NCI-H748 (cell line): ENCODE data around the gene HEXA.
"Not testable (repeated sequence)": the region's sequence is repeated elsewhere in the genome, so short reads cannot be mapped to it uniquely, and the experiment has no call there.

Experiments used
- DNase-seq: peaks from one replicate; lab custom pipeline; 2025; ENCODE audit not compliant: unreplicated experiment; lab: John Stamatoyannopoulos, UW

HEXA gene

GRCh38 chr15:72375846-72376581 is at the start of gene HEXA:
Gene HEXA (minus strand): TSS chr15:72376014. CDS start chr15:72375972, 42 bp downstream.
- DNase-seq = peak; percentile 95

DNA sequence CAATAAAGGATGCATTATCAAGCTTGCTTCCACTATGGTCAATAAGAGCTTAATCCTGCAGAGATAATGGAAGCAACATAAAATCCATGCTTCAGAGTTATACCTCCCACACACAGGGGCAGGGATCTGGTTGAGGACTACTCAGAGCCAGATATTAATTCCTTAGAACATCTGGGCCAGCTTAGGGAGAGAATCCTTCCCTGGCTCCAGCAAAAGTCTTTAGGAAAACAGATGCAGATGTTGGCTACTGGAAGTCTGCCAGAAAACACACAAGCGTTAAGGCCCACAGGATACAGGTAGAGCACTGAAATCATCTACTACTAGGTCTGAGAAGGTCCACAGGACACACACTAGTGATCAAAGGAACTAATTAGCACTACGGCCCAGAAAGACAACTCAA is 47.4 kb upstream of the HEXA start:
- no peak for DNase-seq

DNA sequence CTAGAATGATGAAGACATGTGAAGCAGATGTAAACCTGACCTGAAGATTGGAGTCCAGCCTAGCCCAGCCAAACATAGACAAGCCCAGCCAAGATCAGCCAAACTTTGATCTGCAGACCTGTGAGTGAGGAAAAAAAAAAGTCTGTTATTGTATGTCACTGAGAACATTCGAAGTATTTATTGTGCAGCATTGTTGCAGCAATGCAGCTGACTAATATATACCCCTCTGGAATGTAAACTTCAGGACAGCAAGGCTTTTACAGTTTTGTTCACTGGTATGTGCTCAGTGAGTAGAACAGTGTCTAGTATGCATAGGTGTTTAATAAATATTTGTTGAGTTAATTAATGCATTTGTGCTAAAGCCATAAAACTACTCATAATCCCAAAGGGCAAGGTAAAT is 45.7 kb upstream of the HEXA start:
- DNase-seq = no peak

DNA sequence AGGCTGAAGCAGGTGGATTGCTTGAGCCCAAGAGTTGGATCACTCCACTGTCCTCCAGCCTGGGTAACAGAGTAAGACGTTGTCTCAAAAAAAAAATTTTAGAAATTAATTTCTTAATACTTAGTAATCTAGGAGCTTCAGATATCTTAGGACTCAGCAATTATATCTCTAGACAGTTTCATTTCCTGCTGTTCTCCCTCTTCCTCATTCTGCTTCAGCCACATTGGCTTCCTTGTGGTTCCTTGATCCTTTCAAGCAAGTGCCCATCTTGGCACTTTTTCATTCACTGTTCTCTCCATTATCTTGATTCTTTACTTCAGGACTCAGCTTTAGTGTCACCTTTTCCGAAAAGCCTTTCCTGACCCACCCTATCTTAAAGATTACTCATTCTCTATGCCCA is 44.8 kb upstream of the HEXA start:
- no peak for DNase-seq

DNA sequence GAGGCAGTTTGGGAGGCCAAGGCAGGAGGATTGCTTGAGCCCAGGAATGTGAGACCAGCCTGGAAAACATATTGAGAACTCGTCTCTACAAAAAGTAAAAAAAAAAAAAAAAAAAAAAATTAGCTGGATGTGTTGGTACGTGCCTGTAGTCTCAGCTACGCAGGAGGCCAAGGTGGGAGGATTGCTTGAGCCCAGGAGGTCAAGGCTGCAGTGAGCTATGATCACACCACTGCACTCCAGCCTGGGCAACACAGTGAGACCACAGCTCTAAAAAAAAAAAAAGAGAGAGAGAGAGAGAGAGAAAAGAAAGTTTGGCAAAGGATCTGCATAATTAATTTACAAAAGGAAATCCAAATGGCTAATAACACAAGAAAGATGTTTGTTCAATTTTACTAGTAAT is 44.0 kb upstream of the HEXA start:
- DNase-seq = not testable (repeated sequence)

- DNase-seq = no peak
Observed at GRCh38 chr15:72415304-72415703, 39.5 kb upstream of the HEXA start.

GRCh38 chr15:72413337-72413736 is 37.5 kb upstream of the HEXA start:
- DNase-seq = not testable (repeated sequence)

DNA sequence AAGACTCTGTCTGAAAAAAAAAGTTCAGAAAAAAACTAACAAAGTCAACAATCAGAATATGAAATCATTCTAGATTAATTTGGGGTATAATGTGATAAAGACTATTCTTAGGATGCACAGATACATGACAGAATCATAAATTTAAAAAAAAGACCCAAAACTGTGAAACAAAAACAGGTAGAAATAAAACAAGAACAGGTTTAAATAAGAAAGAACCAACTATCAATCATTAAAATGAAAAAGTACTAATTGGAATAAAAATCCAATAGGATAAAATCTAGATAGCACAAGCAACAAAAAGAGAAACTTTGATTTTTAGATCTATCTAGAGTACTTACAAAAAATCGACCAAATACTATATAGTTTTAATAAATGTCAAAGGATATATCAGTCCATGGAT is 35.7 kb upstream of the HEXA start:
- no peak for DNase-seq

DNA sequence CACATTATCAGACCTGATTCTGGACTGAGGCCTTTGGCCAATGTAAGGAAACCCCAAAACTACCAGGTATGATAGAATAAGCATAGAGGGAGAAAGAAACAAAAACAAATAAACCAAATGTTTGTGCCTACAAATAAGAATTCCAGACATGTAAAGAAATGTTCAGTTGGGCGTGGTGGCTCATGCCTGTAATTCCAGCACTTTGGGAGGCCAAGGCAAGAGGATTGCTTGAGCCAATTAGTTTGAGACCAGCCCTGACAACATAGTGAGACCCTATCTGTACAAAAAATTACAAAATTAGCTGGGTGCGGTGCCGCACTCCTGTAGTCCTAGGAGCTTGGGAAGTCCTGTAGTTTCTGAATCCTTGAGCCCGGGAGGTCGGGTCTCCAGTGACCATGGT is 35.3 kb upstream of the HEXA start:
- no peak for DNase-seq

DNA sequence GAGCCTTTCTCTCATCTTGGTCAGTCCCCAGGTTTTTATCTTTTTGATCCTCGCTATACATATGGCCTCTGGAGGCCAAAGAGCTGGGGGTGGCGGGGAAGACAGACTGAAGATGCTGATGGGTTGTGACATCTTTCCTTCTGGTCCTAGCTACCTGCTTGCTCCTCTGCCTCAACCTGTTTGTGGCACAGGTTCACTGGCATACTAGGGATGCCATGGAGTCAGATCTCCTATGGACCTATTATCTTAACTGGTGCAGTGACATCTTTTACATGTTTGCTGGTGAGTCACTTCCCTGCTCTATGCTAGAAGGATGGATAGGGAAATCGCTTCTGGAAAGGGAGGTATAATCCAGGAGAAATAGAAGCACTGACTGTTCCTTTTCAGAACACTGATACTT is 31.1 kb upstream of the HEXA start:
- DNase-seq = no peak

- DNase-seq = no peak
Observed at GRCh38 chr15:72404841-72405240, 29.0 kb upstream of the HEXA start.

GRCh38 chr15:72404356-72404755 is 28.5 kb upstream of the HEXA start:
- no peak for DNase-seq

DNA sequence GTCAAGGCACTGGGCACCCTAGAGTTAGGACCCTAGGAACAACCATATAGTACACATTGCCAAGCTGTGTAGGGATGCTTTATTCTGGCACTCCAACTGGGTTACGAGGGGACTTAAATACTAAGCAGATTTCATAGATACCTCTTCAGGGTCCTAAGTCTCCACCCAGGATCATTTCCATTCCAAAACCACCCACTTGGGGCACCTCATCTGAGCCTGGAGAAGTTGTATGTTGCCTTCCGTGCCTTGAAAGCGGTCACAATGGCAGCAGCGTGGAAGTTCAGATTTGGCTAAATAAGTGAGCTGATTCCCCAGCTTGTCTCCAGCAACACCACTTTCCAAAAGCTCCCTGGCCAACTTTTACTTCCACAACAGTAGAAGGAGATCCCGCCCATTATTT is 26.9 kb upstream of the HEXA start:
- no peak for DNase-seq

DNA sequence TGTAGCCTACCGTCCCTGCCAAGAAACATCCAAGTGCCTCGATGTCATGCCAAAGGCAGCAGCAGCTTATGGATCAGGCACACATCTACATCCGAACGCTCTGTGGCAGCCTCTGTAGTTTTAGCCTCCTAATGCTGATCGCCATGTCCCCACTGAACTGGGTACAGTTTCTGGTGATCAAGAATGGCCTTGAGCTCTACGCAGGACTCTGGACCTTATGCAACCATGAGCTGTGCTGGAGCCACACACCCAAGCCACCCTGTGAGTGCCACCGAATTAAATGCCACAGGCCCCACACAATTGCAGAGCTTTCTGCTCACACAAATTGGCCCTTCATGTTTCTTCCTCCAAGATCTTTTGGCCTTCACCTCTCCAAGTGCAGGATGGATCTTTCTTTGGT is 22.8 kb upstream of the HEXA start:
- no peak for DNase-seq

DNA sequence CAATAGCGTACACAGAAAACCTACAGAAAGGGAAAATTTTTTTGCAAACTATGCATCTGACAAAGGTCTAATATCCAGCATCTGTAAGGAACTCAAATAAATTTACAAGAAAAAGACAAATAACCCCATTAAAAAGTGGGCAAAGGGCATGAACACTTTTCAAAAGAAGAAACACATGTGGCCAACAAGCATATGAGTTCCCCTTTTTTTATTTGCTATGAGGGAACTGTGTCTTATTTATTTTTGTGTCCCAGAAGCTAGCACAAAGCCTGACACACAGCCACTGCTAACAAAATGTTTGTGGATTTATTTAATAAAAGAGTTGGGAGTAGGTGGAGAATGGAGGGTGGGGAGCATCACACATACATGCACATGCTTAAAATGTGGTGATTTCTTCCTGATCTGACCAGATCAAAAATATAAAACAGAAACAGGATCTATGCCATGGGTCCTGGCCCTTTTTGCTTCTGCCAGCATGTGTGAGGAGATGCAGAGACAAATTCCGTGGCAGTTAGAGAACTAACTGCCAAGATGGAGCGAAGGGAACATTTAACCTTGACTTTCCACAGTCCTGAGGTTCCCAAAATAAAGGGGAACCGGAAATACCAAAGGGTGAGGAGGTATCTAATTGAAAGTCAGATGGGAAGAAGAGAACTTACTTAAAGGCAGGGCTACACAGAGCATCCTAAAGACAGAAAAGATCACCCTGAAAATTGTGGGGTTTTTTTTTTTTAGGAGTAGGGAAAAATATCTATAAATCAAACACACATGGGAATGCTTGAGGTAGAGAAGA is 22.2 kb upstream of the HEXA start, which contains the start of gene TMEM202:
TMEM202 (plus strand) TSS at position 510 of the 793 bp plus-strand sequence; CDS start at position 532, 22 bp downstream.
- no peak for DNase-seq

DNA sequence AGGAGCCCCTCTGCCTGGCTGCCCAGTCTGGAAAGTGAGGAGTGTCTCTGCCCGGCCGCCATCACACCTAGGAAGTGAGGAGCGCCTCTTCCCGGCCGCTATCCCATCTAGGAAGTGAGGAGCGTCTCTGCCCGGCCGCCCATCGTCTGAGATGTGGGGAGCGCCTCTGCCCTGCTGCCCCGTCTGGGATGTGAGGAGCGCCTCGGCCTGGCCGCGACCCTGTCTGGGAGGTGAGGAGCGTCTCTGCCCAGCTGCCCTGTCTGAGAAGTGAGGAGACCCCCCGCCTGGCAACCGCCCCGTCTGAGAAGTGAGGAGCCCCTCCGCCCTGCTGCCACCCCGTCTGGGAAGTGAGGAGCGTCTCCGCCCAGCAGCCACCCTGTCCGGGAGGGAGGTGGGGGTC is 20.5 kb upstream of the HEXA start:
- DNase-seq = not testable (repeated sequence)

DNA sequence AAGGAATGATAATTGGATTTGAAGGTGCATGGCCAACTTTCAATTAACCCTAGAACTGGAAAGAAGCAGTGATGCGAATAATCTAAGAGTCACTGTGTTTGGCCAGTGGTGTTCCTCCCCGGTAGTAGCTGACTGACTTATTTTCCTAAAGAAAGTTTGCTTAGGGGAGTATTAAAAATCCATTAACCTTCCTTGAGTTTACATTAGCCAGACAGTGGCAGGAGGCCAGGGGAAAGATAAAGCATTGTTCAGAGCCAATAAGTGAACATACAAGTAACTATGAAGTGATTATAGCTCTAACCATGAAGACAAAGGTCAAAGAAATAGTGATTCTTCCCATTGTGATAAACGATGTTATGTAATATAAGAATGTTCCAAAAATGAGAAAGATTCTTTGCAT is 13.4 kb upstream of the HEXA start:
- DNase-seq = no peak

- no peak for DNase-seq
Observed at GRCh38 chr15:72387741-72388140, 11.9 kb upstream of the HEXA start.

DNA sequence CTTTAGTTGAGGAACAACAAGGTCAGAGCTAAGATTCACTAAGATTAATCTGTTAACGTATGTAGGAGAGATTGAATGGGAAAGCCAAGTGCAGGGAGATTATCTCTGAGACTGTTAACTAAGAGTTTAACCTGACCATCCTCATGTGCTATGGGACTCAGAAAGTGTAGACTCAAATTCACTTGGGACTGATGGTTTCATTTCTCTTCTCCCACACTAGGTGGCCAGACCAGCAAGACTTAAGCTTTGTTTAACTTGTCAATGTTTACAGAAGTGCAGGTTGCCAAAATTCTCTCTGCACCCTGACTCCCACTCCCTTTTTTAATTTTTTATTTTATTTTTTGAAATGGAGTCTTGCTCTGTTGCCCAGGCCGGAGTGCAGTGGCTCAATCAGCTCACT is 6.3 kb upstream of the HEXA start:
- no peak for DNase-seq

- no peak for DNase-seq
Observed at GRCh38 chr15:72380743-72381142, 4.9 kb upstream of the HEXA start.

DNA sequence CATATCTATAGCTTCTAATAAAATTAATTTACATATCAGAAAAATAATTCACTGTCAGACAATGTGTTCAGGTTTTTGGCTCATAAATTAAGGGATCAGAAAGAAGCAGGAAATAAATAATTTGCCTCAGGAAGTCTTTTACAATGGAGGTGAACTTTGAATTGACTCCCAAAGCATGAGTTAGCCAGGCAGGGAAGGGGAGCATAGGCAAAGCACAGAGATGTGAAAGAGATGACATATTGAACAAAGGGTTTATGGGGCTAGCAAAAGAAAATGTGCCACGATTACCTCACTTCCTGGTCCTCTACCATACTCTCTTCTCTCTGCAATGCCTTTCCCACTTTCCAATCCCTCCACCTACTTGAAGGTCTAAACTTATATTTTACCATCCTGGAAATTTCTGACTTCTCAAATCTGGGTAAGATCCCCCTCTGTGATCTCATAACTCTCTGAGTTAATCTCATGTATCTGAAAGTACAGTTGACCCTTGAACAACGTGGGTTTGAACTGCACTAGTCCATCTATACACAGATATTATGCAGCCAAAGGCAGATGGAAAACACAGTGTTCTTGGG is 4.1 kb upstream of the HEXA start:
- DNase-seq = no peak

- not testable (repeated sequence) for DNase-seq
Observed at GRCh38 chr15:72379106-72379505, 3.3 kb upstream of the HEXA start.
